GM12878 (cell line): Measurements from ENCODE around the gene ISOC2. TPM values are rescaled to one million over a fixed set of nuclear protein-coding genes. Genes with fewer than 3 reads are reported as not detected.
"Not testable (repeated sequence)": the region's sequence is repeated elsewhere in the genome, so short reads cannot be mapped to it uniquely, and the experiment has no call there.

Experiments used
- ATAC-seq: fragments of 200-7000 bp; cut with Tn5 transposase; 3 replicates; pipeline ENCODE4 v1.9.1; 2020; ENCODE audit warnings: mild to moderate bottlenecking, moderate library complexity
- BruUV-seq: library from RNA; stranded (reverse); fragments of 400-500 nt; replicated peaks from 2 replicates; lab custom pipeline; 2021; lab: Mats Ljungman, UMichigan
- CTCF ChIA-PET: fragments of 300-600 bp; sonication (Branson Sonifier 250); formaldehyde crosslinking; extraction: SDS; loops from one replicate; lab custom pipeline; 2021; ENCODE audit warnings: inconsistent platforms; lab: Yijun Ruan, JAX
- POLR2A ChIA-PET: fragments of 350-600 bp; formaldehyde crosslinking; extraction: SDS; loops from one replicate; lab custom pipeline; 2021; ENCODE audit warnings: inconsistent platforms; lab: Charles Lee
- RAD21 ChIA-PET: fragments of 300-600 bp; sonication (Branson Sonifier 250); formaldehyde crosslinking; loops from one replicate; lab custom pipeline; 2023; ENCODE audit warnings: antibody characterized with exemption; ENCODE audit not compliant: unreplicated experiment; lab: Charles Lee
- SMC1A ChIA-PET: fragments of 300-600 bp; sonication (Branson Sonifier 250); formaldehyde crosslinking; loops from one replicate; lab custom pipeline; 2023; ENCODE audit not compliant: unreplicated experiment, uncharacterized antibody; lab: Charles Lee
- DNase-seq: peaks from one replicate; pipeline ENCODE4 v3.0.0-alpha.2; 2011; ENCODE audit warnings: low read depth, low spot score
- FAIRE-seq: peaks from 3 replicates; lab custom pipeline; 2011; peaks lifted over from hg19 to GRCh38; lab: Jason Lieb, UNC
- H2AFZ ChIP-seq: 2 replicates; pipeline ENCODE4 v1.6.0; 2011; ENCODE audit warnings: low read depth, low read length, control low read depth; ENCODE audit not compliant: control insufficient read depth
- H3K27ac ChIP-seq: 2 replicates; pipeline ENCODE4 v1.5.1; 2011; ENCODE audit warnings: control low read depth; ENCODE audit not compliant: control insufficient read depth, insufficient read depth
- H3K27me3 ChIP-seq, 2 experiments: replicated peaks in 1 of 2; 2 replicates each; pipeline versions ENCODE4 v1.6.0 to v1.6.1; 2011; ENCODE audit warnings: low read length in 1 of 2; ENCODE audit not compliant: control insufficient read depth in 2 of 2, insufficient read depth in 2 of 2
- H3K36me3 ChIP-seq, 2 experiments: 2 replicates each; pipeline ENCODE4 v1.5.1; 2011; ENCODE audit warnings: low read length in 1 of 2; ENCODE audit not compliant: control insufficient read depth in 2 of 2, insufficient read depth in 2 of 2
- H3K4me1 ChIP-seq: 2 replicates; pipeline ENCODE4 v1.6.1; 2011; ENCODE audit warnings: mild to moderate bottlenecking, low read length, moderate library complexity, mixed read lengths; ENCODE audit not compliant: control insufficient read depth, insufficient read depth
- H3K4me2 ChIP-seq: 2 replicates; pipeline ENCODE4 v1.6.0; 2011; ENCODE audit warnings: control low read depth; ENCODE audit not compliant: control insufficient read depth, insufficient read depth
- H3K4me3 ChIP-seq: fragments of 200-600 bp; sonication (generic); 2 replicates; pipeline ENCODE4 v1.5.1; 2016
- H3K79me2 ChIP-seq: 2 replicates; pipeline ENCODE4 v1.6.0; 2011; ENCODE audit warnings: low read length; ENCODE audit not compliant: control insufficient read depth, insufficient read depth
- H3K9ac ChIP-seq: 2 replicates; pipeline ENCODE4 v1.8.0; 2011; ENCODE audit warnings: low read length, control low read depth, mixed read lengths; ENCODE audit not compliant: control insufficient read depth, insufficient read depth
- H3K9me3 ChIP-seq: replicated peaks from 3 replicates; pipeline ENCODE4 v1.5.1; 2011; ENCODE audit warnings: mild to moderate bottlenecking, low read length; ENCODE audit not compliant: control insufficient read depth, insufficient read depth
- H4K20me1 ChIP-seq: 2 replicates; pipeline ENCODE4 v1.6.0; 2011; ENCODE audit not compliant: control insufficient read depth, insufficient read depth
- ASH2L ChIP-seq: fragments of 300-600, 200-600 bp; sonication (generic); IDR thresholded peaks from 2 replicates; pipeline ENCODE4 v1.6.1; 2017; ENCODE audit warnings: low read depth, mild to moderate bottlenecking, borderline replicate concordance
- BCL11A ChIP-seq: IDR thresholded peaks from 2 replicates; pipeline ENCODE4 v1.6.1; 2011; ENCODE audit warnings: low read depth, low read length
- POLR2A ChIP-seq: IDR thresholded peaks from 2 replicates; pipeline ENCODE4 v1.6.1; 2011; ENCODE audit warnings: low read depth, mild to moderate bottlenecking, low read length
- RB1 ChIP-seq: fragments of 450-650 bp; formaldehyde crosslinking; IDR thresholded peaks from 2 replicates; pipeline ENCODE4 v1.6.1; 2017; ENCODE audit warnings: mild to moderate bottlenecking, borderline replicate concordance
- USF1 ChIP-seq: IDR thresholded peaks from 2 replicates; pipeline ENCODE4 v1.6.1; 2011; ENCODE audit warnings: borderline replicate concordance, low read depth, mild to moderate bottlenecking, moderate library complexity, mixed read lengths, low read length; ENCODE audit not compliant: insufficient read depth; ENCODE audit errors: extremely low read length
- ZZZ3 ChIP-seq: IDR thresholded peaks from 2 replicates; pipeline ENCODE4 v1.6.1; 2011; ENCODE audit warnings: low read depth; ENCODE audit not compliant: control insufficient read depth, insufficient read length
- WGBS: methylation state at CpG from one replicate; pipeline ENCODE4 v1.1.6; 2016; ENCODE audit warnings: low lambda C conversion rate; ENCODE audit not compliant: insufficient replicate concordance, insufficient coverage; ENCODE audit errors: missing lambda C conversion rate; 5-methylcytosine and 5-hydroxymethylcytosine counted together
- in situ Hi-C: fragments of 300-500 bp; cut with MboI; formaldehyde crosslinking; loops from 9 replicates; pipeline ENCODE4 v1.14.3; 2018; ENCODE audit warnings: mixed read lengths
- intact Hi-C: fragments of 100-400 bp; cut with micrococcal nuclease; formaldehyde crosslinking; loops from one replicate; pipeline ENCODE4 v1.14.2; 2022; ENCODE audit not compliant: unreplicated experiment
- polyA plus RNA-seq, 11 experiments: library from polyadenylated mRNA; depleted of rRNA in 4 of 11; unstranded in 6 of 11; stranded (reverse) in 5 of 11; fragments of >200 nt; fragmentation: Nextera tagmentation in 4 of 11; fragmentation: Illumina TruSeq in 1 of 11; extraction: Ambion mirVana in 4 of 11; extraction: Trizol in 1 of 11; gene quantifications; 1 replicate in 1 of 11; 2 replicates in 10 of 11; pipeline versions ENCODE4 v1.2.1 to v1.2.3, GENCODE V29; 2011 to 2016; ENCODE audit warnings: inconsistent platforms in 2 of 11, missing spikeins in 2 of 11, low read depth in 1 of 11
- total RNA-seq, 4 experiments: library from RNA; depleted of rRNA in 3 of 4; stranded (reverse); fragments of >200 nt in 3 of 4; fragmentation: Illumina TruSeq in 1 of 4; extraction: Trizol in 1 of 4; gene quantifications; 2 replicates each; pipeline versions ENCODE4 v1.2.1 to v1.2.3, GENCODE V29; 2013 to 2021

Gene ISOC2
- total and polyA plus RNA-seq, 10 of the 15 experiments (the other 5 are each of a cell fraction or from before 2014, with no cell fraction given) = 0.72 to 238 (median 56.9) TPM

- in situ Hi-C loops (no loop called here), intact Hi-C loops (no loop called here)
- Histone ChIP-seq H3K9ac (no peak overlapping the region), H3K27me3 (no peaks in the 10 kb centered on the region; a peak in 1 of 4 replicates), H3K4me2 (no peak overlapping the region), H3K4me3 (no peak overlapping the region), H3K79me2 (no peaks in the 10 kb centered on the region), H3K9me3 (no peaks in the 10 kb centered on the region), H4K20me1 (no peaks in the 10 kb centered on the region), H3K4me1 (no peaks in the 10 kb centered on the region), H3K27ac (no peak overlapping the region), H2AFZ (no peak overlapping the region), H3K36me3 (no peaks in the 10 kb centered on the region)
- ATAC-seq (no peak), FAIRE-seq (no peak), DNase-seq (no peak)
- SMC1A ChIA-PET = interaction anchor here (0.5 to 1.5 kb wide), 2 partner anchors 11 to 76 kb away, joined by 3 to 4 read pairs; no protein-coding TSS in a partner anchor
- POLR2A ChIA-PET = interaction anchor here (1.1 kb wide), 1 partner anchor 8 kb away, joined by 3 read pairs; no protein-coding TSS in a partner anchor
- 45% methylated on average over 13 of the region's 13 CpGs for WGBS
- CTCF ChIA-PET = interaction anchor here (1.0 kb wide), 1 partner anchor 17 kb away, joined by 3 read pairs; no protein-coding TSS in a partner anchor
- TF ChIP-seq BCL11A = no peak
- TF ChIP-seq ZZZ3 = no peak
- TF ChIP-seq USF1 = no peak
- no peak for TF ChIP-seq ASH2L
- TF ChIP-seq POLR2A = no peak
- no peak for TF ChIP-seq RB1
- BruUV-seq = no TSS peak
- RAD21 ChIA-PET = interaction anchor here (1.2 kb wide), 1 partner anchor 30 kb away, joined by 4 read pairs; no protein-coding TSS in a partner anchor
These were observed 36.3 kb upstream of the ISOC2 start for GRCh38 chr19:55497763-55498162.

DNA sequence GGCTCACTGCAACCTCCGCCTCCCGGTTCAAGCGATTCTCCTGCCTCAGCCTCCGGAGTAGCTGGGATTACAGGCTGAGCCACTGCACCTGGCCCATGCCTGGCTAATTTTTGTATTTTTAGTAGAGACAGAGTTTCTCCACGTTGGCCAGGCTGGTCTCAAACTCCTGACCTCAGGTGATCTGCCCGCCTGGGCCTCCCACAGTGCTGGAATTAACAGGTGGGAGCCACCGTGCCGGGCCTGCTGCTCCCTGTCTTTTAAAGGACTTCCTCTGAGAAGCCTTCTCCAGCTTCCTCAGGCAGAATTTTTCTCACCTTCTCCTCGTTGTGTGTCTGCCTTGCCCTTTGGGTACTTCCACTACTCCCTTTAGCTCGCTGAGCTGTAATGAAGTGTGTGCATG lies 35.4 kb upstream of the ISOC2 start:
- WGBS = 60% methylated on average over 10 of the region's 10 CpGs
- H3K9ac ChIP-seq, H3K4me2 ChIP-seq, H3K27ac ChIP-seq, ATAC-seq, H3K4me3 ChIP-seq, H3K4me1 ChIP-seq, FAIRE-seq, H3K36me3 ChIP-seq, BruUV-seq, intact Hi-C loops, POLR2A ChIA-PET, in situ Hi-C loops, H3K27me3 ChIP-seq, H4K20me1 ChIP-seq, DNase-seq, H3K79me2 ChIP-seq, H2AFZ ChIP-seq, H3K9me3 ChIP-seq: not testable (repeated sequence)
- SMC1A ChIA-PET = interaction anchor here (1.5 kb wide), 1 partner anchor 10 kb away, joined by 4 read pairs; no protein-coding TSS in a partner anchor
- RAD21 ChIA-PET = interaction anchor here (0.6 kb wide), 1 partner anchor 18 kb away, joined by 4 read pairs; no protein-coding TSS in a partner anchor
- CTCF ChIA-PET = interaction anchor here (2.8 kb wide), 1 partner anchor 29 kb away, joined by 7 read pairs; no protein-coding TSS in a partner anchor
